ENCODE measurements around the gene AP5M1.
"Not testable (repeated sequence)": the region's sequence is repeated elsewhere in the genome, so short reads cannot be mapped to it uniquely, and the experiment has no call there.

The AP5M1 gene

GRCh38 chr14:57245941-57246340, 22.8 kb upstream of the AP5M1 start:
- H3F3A ChIP-seq (ENCODE audit: control insufficient read depth, insufficient read depth) = peaks cover 3% of the 10 kb centered on the region; the same call in 1 of the 2 replicates
- no peak overlapping the region for H3K4me2 ChIP-seq (ENCODE audit: low read length)
- peaks cover 18% of the 10 kb centered on the region for H3K79me2 ChIP-seq (ENCODE audit: control insufficient read depth, low read length)
- H3K4me1 ChIP-seq (ENCODE audit: control insufficient read depth, low read length) = no peaks in the 10 kb centered on the region
- no peaks in the 10 kb centered on the region for H4K20me1 ChIP-seq (ENCODE audit: control insufficient read depth, insufficient read depth, low read depth, low read length)
- no peaks in the 10 kb centered on the region for H3K27me3 ChIP-seq (ENCODE audit: control insufficient read depth, low read length)
- H3K4me3 ChIP-seq (ENCODE audit: low read length) = no peak overlapping the region
- no peak for TF ChIP-seq CTCF (IDR thresholded peaks at IDR 0.05; ENCODE audit: low read depth, low read length, poor library complexity, severe bottlenecking)
- no peak for TF ChIP-seq EZH2phosphoT487 (IDR thresholded peaks at IDR 0.05; ENCODE audit: borderline replicate concordance, low read length)
- no peaks in the 10 kb centered on the region for H3K9me3 ChIP-seq (ENCODE audit: control insufficient read depth, insufficient read depth, low read length)
- H3K36me3 ChIP-seq (ENCODE audit: control insufficient read depth, low read length) = peaks cover 24% of the 10 kb centered on the region
- H3K27ac ChIP-seq (ENCODE audit: low read depth, low read length) = no peak overlapping the region
- no peaks in the 10 kb centered on the region for H3K9me2 ChIP-seq (replicated peaks; ENCODE audit: control insufficient read depth, low read length)

GRCh38 chr14:57246933-57247657, 21.7 kb upstream of the AP5M1 start:
- H3K36me3 ChIP-seq (ENCODE audit: control insufficient read depth, low read length) = peaks cover 24% of the 10 kb centered on the region
- H3K27ac ChIP-seq (ENCODE audit: low read depth, low read length) = no peak overlapping the region
- no peaks in the 10 kb centered on the region for H3K9me3 ChIP-seq (ENCODE audit: control insufficient read depth, insufficient read depth, low read length)
- TF ChIP-seq EZH2phosphoT487 (IDR thresholded peaks at IDR 0.05; ENCODE audit: borderline replicate concordance, low read length) (no peak), CTCF (IDR thresholded peaks at IDR 0.05; ENCODE audit: low read depth, low read length, poor library complexity, severe bottlenecking) (no peak)
- no peak overlapping the region for H3K4me2 ChIP-seq (ENCODE audit: low read length)
- H3K4me1 ChIP-seq (ENCODE audit: control insufficient read depth, low read length) = no peaks in the 10 kb centered on the region
- H3K4me3 ChIP-seq (ENCODE audit: low read length) = no peak overlapping the region
- H3F3A ChIP-seq (ENCODE audit: control insufficient read depth, insufficient read depth) = peaks cover 3% of the 10 kb centered on the region; the same call in 1 of the 2 replicates
- H4K20me1 ChIP-seq (ENCODE audit: control insufficient read depth, insufficient read depth, low read depth, low read length) = no peaks in the 10 kb centered on the region
- no peaks in the 10 kb centered on the region for H3K9me2 ChIP-seq (replicated peaks; ENCODE audit: control insufficient read depth, low read length)
- no peaks in the 10 kb centered on the region for H3K27me3 ChIP-seq (ENCODE audit: control insufficient read depth, low read length)
- H3K79me2 ChIP-seq (ENCODE audit: control insufficient read depth, low read length) = peaks cover 29% of the 10 kb centered on the region

GRCh38 chr14:57254884-57255283, 13.9 kb upstream of the AP5M1 start:
- TF ChIP-seq CTCF (IDR thresholded peaks at IDR 0.05; ENCODE audit: low read depth, low read length, poor library complexity, severe bottlenecking) (no peak), EZH2phosphoT487 (IDR thresholded peaks at IDR 0.05; ENCODE audit: borderline replicate concordance, low read length) (no peak)
- Histone ChIP-seq H3K9me3 (ENCODE audit: control insufficient read depth, insufficient read depth, low read length) (no peaks in the 10 kb centered on the region), H3K27me3 (ENCODE audit: control insufficient read depth, low read length) (no peaks in the 10 kb centered on the region), H3F3A (ENCODE audit: control insufficient read depth, insufficient read depth) (no peaks in the 10 kb centered on the region), H3K9me2 (replicated peaks; ENCODE audit: control insufficient read depth, low read length) (no peaks in the 10 kb centered on the region), H3K4me2 (ENCODE audit: low read length) (no peak overlapping the region), H3K36me3 (ENCODE audit: control insufficient read depth, low read length) (peaks cover 13% of the 10 kb centered on the region), H3K27ac (ENCODE audit: low read depth, low read length) (no peak overlapping the region), H3K4me1 (ENCODE audit: control insufficient read depth, low read length) (no peaks in the 10 kb centered on the region), H4K20me1 (ENCODE audit: control insufficient read depth, insufficient read depth, low read depth, low read length) (peaks cover 2% of the 10 kb centered on the region; the same call in 1 of the 2 replicates), H3K4me3 (ENCODE audit: low read length) (no peak overlapping the region), H3K79me2 (ENCODE audit: control insufficient read depth, low read length) (peaks cover 98% of the 10 kb centered on the region)

- H3K36me3 ChIP-seq (ENCODE audit: control insufficient read depth, low read length) = peaks cover 13% of the 10 kb centered on the region
- peaks cover 92% of the 10 kb centered on the region for H3K79me2 ChIP-seq (ENCODE audit: control insufficient read depth, low read length)
- H3K9me3 ChIP-seq (ENCODE audit: control insufficient read depth, insufficient read depth, low read length); H3K9me2 ChIP-seq (replicated peaks; ENCODE audit: control insufficient read depth, low read length); H3K4me3 ChIP-seq (ENCODE audit: low read length); H3F3A ChIP-seq (ENCODE audit: control insufficient read depth, insufficient read depth); H3K4me1 ChIP-seq (ENCODE audit: control insufficient read depth, low read length); H3K27ac ChIP-seq (ENCODE audit: low read depth, low read length); H3K4me2 ChIP-seq (ENCODE audit: low read length); H3K27me3 ChIP-seq (ENCODE audit: control insufficient read depth, low read length); H4K20me1 ChIP-seq (ENCODE audit: control insufficient read depth, insufficient read depth, low read depth, low read length): not testable (repeated sequence)
These were observed 10.6 kb upstream of the AP5M1 start for GRCh38 chr14:57258221-57258620.

Measured in DOHH2 (cell line).